Measurements from ENCODE around the gene ADAMTS14. TPM values are rescaled to one million over a fixed set of nuclear protein-coding genes. Genes with fewer than 3 reads are reported as not detected.

The ADAMTS14 gene
- total and polyA plus RNA-seq, 11 donors, result 0.11 to 3.8 (median 0.37) TPM; not detected in 1

GRCh38 chr10:70773461-70773860 lies 101.2 kb downstream of the ADAMTS14 start:
- no peak for TF ChIP-seq POLR2A (IDR thresholded peaks at IDR 0.05)
- TF ChIP-seq, protein P1, sequence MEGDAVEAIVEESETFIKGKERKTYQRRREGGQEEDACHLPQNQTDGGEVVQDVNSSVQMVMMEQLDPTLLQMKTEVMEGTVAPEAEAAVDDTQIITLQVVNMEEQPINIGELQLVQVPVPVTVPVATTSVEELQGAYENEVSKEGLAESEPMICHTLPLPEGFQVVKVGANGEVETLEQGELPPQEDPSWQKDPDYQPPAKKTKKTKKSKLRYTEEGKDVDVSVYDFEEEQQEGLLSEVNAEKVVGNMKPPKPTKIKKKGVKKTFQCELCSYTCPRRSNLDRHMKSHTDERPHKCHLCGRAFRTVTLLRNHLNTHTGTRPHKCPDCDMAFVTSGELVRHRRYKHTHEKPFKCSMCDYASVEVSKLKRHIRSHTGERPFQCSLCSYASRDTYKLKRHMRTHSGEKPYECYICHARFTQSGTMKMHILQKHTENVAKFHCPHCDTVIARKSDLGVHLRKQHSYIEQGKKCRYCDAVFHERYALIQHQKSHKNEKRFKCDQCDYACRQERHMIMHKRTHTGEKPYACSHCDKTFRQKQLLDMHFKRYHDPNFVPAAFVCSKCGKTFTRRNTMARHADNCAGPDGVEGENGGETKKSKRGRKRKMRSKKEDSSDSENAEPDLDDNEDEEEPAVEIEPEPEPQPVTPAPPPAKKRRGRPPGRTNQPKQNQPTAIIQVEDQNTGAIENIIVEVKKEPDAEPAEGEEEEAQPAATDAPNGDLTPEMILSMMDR (IDR thresholded peaks at IDR 0.05), result no peak
- no peak for ATAC-seq
- WGBS, 4 donors, result 78 to 93% (median 87%) methylated on average over 8 to 9 of the region's 9 CpGs
- H3K4me1 ChIP-seq, result peaks cover 0 to under 1% (median 0%) of the 10 kb centered on the region in 12 donors
- H3K4me3 ChIP-seq, result no peak overlapping the region
- intact Hi-C loops (cut with DNase I), result no loop called here
- H3K27ac ChIP-seq, result no peak overlapping the region
- no peaks in the 10 kb centered on the region for H3K36me3 ChIP-seq
- no peaks in the 10 kb centered on the region for H3K27me3 ChIP-seq
- no peaks in the 10 kb centered on the region for H3K9me3 ChIP-seq
- no peak for DNase-seq

GRCh38 chr10:70773965-70774809 lies 101.9 kb downstream of the ADAMTS14 start:
- ATAC-seq (no peak), DNase-seq (peak in 2 of 5 donors; percentile 12 to 27)
- peaks cover 0 to 8% (median 0%) of the 10 kb centered on the region in 12 donors for H3K4me1 ChIP-seq
- H3K4me3 ChIP-seq, result no peak overlapping the region
- no peaks in the 10 kb centered on the region for H3K27me3 ChIP-seq
- H3K36me3 ChIP-seq, result no peaks in the 10 kb centered on the region
- intact Hi-C loops (cut with DNase I), result no loop called here
- no peak for TF ChIP-seq POLR2A (IDR thresholded peaks at IDR 0.05)
- TF ChIP-seq, protein P1 (IDR thresholded peaks at IDR 0.05), result no peak
- 87 to 90% (median 88%) methylated on average over 12 to 14 of the region's 14 CpGs for WGBS, 4 donors
- H3K27ac ChIP-seq, result no peak overlapping the region
- no peaks in the 10 kb centered on the region for H3K9me3 ChIP-seq

- Histone ChIP-seq H3K9me3 (no peaks in the 10 kb centered on the region), H3K4me3 (no peak overlapping the region), H3K27me3 (no peaks in the 10 kb centered on the region), H3K36me3 (no peaks in the 10 kb centered on the region), H3K27ac (no peak overlapping the region), H3K4me1 (peaks cover 0 to 12% (median 0%) of the 10 kb centered on the region in 12 donors)
- ATAC-seq (no peak), DNase-seq (peak in 2 of 5 donors; percentile 11 to 44)
- intact Hi-C loops (cut with DNase I), result no loop called here
- WGBS, 4 donors, result 75 to 88% (median 81%) methylated on average over 13 to 14 of the region's 14 CpGs
- TF ChIP-seq, protein P1 (IDR thresholded peaks at IDR 0.05), result no peak
- TF ChIP-seq POLR2A (IDR thresholded peaks at IDR 0.05), result no peak
Observed at GRCh38 chr10:70774810-70775678, 102.7 kb downstream of the ADAMTS14 start.
